ENCODE measurements around the gene POLR2M.

The POLR2M gene

GRCh38 chr15:57735891-57736290, 29.4 kb downstream of the POLR2M start:
- Histone ChIP-seq H3K27me3 (ENCODE audit: insufficient read depth, low read length) (no peaks in the 10 kb centered on the region), H4K20me1 (ENCODE audit: insufficient read depth, low read length) (no peaks in the 10 kb centered on the region), H3F3A (ENCODE audit: insufficient read depth, low read length) (no peaks in the 10 kb centered on the region), H3K4me2 (ENCODE audit: low read length) (no peak overlapping the region), H3K9me2 (ENCODE audit: low read depth, low read length) (no peaks in the 10 kb centered on the region), H3K79me2 (ENCODE audit: insufficient read depth, low read length) (no peaks in the 10 kb centered on the region), H2AFZ (ENCODE audit: low read length) (no peak overlapping the region), H3K36me3 (ENCODE audit: insufficient read depth, low read length) (no peaks in the 10 kb centered on the region), H3K9ac (ENCODE audit: low read length) (no peak overlapping the region), H3K4me1 (ENCODE audit: insufficient read depth, low read length, severe bottlenecking) (no peaks in the 10 kb centered on the region), H3K9me3 (ENCODE audit: low read length) (peaks cover 3% of the 10 kb centered on the region; the same call in 1 of the 2 replicates), H3K27ac (ENCODE audit: low read depth, low read length, poor library complexity, severe bottlenecking) (no peak overlapping the region), H3K4me3 (ENCODE audit: low read depth, low read length, poor library complexity, severe bottlenecking) (no peak overlapping the region)
- TF ChIP-seq CTCF (IDR thresholded peaks at IDR 0.05; ENCODE audit: low read length) (no peak), EZH2 (IDR thresholded peaks at IDR 0.05; ENCODE audit: borderline replicate concordance, low read length) (no peak)

- Histone ChIP-seq H3K36me3 (ENCODE audit: insufficient read depth, low read length) (no peaks in the 10 kb centered on the region), H4K20me1 (ENCODE audit: insufficient read depth, low read length) (no peaks in the 10 kb centered on the region), H3K79me2 (ENCODE audit: insufficient read depth, low read length) (no peaks in the 10 kb centered on the region), H3K9ac (ENCODE audit: low read length) (no peak overlapping the region), H3K27me3 (ENCODE audit: insufficient read depth, low read length) (no peaks in the 10 kb centered on the region), H3K4me1 (ENCODE audit: insufficient read depth, low read length, severe bottlenecking) (no peaks in the 10 kb centered on the region), H3K9me3 (ENCODE audit: low read length) (peaks cover 3% of the 10 kb centered on the region; the same call in 1 of the 2 replicates), H2AFZ (ENCODE audit: low read length) (no peak overlapping the region), H3K4me3 (ENCODE audit: low read depth, low read length, poor library complexity, severe bottlenecking) (no peak overlapping the region), H3K27ac (ENCODE audit: low read depth, low read length, poor library complexity, severe bottlenecking) (no peak overlapping the region), H3K4me2 (ENCODE audit: low read length) (no peak overlapping the region), H3F3A (ENCODE audit: insufficient read depth, low read length) (no peaks in the 10 kb centered on the region), H3K9me2 (ENCODE audit: low read depth, low read length) (no peaks in the 10 kb centered on the region)
- TF ChIP-seq CTCF (IDR thresholded peaks at IDR 0.05; ENCODE audit: low read length): no peak
- no peak for TF ChIP-seq EZH2 (IDR thresholded peaks at IDR 0.05; ENCODE audit: borderline replicate concordance, low read length)
These were observed 30.1 kb downstream of the POLR2M start for GRCh38 chr15:57736591-57736990.

GRCh38 chr15:57738734-57739237, 32.3 kb downstream of the POLR2M start:
- Histone ChIP-seq H3K36me3 (ENCODE audit: insufficient read depth, low read length) (no peaks in the 10 kb centered on the region), H4K20me1 (ENCODE audit: insufficient read depth, low read length) (no peaks in the 10 kb centered on the region), H3K4me2 (ENCODE audit: low read length) (no peak overlapping the region), H3K4me3 (ENCODE audit: low read depth, low read length, poor library complexity, severe bottlenecking) (no peak overlapping the region), H3K79me2 (ENCODE audit: insufficient read depth, low read length) (no peaks in the 10 kb centered on the region), H3F3A (ENCODE audit: insufficient read depth, low read length) (no peaks in the 10 kb centered on the region), H3K9me3 (ENCODE audit: low read length) (peaks cover 3% of the 10 kb centered on the region; the same call in 1 of the 2 replicates), H3K4me1 (ENCODE audit: insufficient read depth, low read length, severe bottlenecking) (no peaks in the 10 kb centered on the region), H2AFZ (ENCODE audit: low read length) (no peak overlapping the region), H3K27ac (ENCODE audit: low read depth, low read length, poor library complexity, severe bottlenecking) (no peak overlapping the region), H3K9me2 (ENCODE audit: low read depth, low read length) (no peaks in the 10 kb centered on the region), H3K27me3 (ENCODE audit: insufficient read depth, low read length) (no peaks in the 10 kb centered on the region), H3K9ac (ENCODE audit: low read length) (no peak overlapping the region)
- TF ChIP-seq CTCF (IDR thresholded peaks at IDR 0.05; ENCODE audit: low read length): no peak
- TF ChIP-seq EZH2 (IDR thresholded peaks at IDR 0.05; ENCODE audit: borderline replicate concordance, low read length): no peak
